Right hindlimb (tissue), 1 donor: ENCODE measurements around the gene CUL1.

Experiments used
- DNase-seq: peaks from one replicate; pipeline ENCODE4 v3.0.0-alpha.2; 2018

CUL1 gene

DNA sequence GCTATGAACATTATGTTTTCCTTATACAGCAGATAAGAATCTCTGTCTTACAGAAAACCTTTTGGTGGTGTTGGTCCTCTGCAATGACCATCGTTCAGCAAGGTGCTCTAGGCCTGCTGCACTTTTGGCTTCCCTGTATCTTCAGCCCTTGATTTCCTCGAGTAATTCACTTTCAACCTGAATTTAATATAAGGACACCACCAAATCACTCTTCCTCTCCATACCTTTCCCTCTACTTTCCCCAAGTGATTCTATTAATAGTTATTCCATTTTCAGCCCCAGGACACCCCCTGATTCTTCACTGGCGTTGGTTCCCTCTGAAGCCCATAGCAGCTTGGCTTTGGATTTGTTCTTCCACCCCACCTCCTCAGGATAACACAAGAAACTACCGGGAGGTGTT lies 113.2 kb downstream of the CUL1 start:
- DNase-seq = no peak

DNA sequence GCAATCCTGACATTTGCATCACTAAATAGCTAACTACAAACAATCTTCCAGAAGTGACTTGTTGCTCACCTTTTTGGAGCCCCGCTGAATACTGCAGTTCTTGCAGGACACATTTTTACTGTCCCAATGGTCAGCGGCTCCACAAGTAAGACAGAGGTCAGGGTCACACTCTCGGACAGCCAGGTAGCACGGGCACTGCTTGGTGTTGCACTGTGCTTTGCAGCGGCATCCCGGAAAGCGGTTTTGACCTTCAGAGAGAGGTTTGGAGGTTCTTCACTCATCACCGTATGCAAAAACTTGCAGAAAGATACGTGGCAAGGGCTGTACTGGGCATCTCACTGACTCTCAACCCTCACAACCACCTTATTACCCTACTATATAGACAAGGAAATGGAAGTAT lies 115.2 kb downstream of the CUL1 start:
- DNase-seq = no peak

DNA sequence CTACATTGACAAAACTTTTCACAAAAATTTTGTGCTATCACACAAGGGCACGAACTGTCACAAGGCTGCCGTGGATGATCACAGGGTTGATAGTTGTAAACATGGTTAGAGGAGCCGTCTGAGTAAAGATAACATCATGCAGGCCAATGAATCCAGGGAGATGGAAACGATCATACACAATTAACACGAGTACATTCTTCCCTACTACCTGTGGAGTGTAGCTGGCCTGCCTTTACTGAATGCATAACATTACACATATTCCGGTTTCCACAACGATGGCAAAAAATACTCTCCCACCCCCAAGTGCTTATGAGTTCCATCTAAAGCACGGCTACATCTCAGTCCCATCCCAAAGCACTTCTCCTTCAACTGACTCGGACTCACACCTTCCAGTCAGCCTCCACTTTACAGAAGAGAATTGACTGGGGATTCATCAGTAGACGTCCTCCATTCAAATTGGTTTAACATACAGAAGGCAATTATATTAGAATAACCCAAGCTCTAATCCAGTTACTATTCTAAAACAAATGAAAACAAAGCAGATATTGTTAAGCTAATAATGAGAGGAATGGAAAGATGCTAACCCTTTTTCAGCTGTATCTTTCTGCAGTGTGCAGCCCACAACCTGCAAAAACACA lies 116.3 kb downstream of the CUL1 start:
- no peak for DNase-seq

DNA sequence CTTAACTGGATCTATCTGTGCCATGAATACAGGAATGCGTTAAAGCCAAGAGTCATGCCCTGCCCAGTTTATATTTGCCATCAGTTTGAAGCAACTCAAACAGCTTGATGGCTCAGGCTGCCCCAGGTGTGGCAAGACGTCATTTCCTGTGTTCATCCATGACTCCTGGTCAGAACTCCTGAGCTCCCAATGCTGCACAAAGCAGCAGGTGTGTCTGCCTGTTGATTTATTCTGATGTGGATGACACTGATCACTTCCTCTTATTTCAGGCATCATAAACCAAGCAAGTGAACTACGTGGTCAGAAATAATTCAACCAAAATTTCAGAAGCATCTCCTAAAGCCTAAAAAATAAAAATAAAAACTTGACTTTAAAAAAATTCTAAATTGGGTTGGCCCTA lies 116.9 kb downstream of the CUL1 start:
- no peak for DNase-seq

DNA sequence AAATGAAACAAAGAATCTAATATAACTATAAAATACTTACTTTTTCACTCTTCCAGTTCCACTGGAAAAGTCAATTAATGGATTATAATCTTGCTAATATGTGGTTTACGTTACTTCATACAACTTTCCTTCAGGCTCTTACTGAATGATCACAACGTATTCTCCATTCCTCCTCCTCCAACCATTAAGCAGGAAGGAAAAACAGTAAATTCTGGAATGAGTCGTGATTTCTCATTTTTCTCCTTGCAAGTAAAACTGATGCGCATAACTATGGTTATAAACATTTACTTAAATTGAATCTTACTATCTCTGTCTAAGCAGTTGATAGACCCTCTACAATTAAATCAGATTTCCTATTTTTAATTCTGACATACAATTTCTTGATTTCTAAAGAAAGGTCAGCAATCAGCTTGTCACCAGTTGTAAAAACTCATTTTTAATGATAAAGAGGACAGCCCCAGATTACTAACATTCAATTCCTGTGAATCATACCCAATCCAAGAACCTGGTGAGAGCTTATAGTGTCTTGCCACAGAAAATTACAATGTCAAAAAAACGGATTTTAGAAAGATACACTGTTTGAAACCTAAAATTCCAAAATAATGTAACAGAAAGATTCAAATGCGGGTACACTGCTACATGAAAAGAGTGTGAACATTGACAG lies 121.1 kb downstream of the CUL1 start:
- DNase-seq = no peak

DNA sequence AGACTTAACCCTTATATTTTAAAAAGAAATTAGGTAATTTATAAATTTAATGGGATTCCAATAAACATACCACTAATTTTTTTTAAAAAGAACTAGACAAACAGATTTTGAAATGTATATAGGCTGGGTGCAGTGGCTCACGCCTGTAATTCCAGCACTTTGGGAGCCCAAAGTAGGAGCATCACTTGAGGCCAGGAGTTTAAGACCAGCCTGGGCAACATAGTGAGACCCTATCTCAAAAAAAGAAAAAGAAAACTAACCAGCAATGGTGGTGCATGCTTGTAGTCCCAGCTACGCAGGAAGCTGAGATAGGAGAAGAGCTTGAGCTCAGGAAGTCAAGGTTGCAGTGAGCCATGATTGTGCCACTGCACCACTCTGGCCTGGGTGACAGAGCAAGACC lies 122.7 kb downstream of the CUL1 start:
- no peak for DNase-seq

DNA sequence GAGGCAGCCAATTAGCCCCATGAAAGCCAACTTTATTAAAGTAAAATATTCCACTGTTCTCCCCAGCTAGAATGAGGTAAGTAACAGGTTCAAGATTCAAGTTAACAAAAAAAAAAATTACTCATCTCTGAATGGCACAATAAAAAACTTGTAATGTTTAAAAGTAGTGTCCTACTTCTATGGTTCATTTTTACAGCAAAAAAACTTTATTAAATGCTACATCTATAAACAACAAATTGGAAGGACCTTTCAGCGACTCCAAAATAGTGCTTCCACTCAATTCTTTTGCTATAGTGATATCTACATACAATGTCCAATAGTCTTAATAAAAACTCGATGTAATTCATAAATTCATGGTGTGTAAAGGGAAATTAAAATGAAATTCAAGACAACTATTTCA lies 126.2 kb downstream of the CUL1 start:
- DNase-seq = no peak

DNA sequence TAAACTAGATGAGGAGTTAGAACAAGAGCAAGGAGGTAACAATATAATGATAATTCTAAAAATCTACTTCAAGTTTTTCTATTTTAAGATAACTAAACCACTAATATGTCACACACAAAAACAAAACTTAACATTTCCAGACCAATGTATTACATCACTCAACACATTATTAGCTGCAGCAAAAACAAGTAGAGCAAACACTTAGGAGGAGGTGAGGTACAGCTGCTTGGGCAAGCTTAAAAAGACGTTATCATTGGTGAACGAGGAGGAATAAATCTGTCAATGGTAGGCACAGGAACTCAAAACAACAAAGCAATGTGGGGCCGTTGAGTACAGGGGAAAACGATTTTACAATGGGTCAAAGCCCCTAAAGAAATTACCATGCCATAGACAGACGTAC lies 126.6 kb downstream of the CUL1 start:
- DNase-seq = no peak

DNA sequence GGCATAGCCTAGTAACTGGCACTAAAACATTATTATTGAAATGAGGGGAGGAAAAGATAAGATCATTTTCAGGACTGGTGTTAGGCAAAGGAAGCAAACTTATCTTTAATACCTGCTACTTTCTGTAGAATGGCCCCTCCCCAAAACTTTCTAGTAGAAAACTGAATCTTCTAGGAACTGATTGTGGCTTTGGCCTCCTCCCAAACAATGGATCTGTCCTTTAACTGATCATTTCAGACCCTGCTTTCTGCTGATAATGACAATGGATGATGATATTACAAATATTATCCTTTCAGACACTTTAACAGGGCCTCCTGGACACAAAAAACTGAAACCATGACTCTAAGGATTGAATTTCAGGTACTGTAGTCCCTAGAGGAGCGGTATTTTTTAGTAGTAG lies 130.3 kb downstream of the CUL1 start:
- no peak for DNase-seq

DNA sequence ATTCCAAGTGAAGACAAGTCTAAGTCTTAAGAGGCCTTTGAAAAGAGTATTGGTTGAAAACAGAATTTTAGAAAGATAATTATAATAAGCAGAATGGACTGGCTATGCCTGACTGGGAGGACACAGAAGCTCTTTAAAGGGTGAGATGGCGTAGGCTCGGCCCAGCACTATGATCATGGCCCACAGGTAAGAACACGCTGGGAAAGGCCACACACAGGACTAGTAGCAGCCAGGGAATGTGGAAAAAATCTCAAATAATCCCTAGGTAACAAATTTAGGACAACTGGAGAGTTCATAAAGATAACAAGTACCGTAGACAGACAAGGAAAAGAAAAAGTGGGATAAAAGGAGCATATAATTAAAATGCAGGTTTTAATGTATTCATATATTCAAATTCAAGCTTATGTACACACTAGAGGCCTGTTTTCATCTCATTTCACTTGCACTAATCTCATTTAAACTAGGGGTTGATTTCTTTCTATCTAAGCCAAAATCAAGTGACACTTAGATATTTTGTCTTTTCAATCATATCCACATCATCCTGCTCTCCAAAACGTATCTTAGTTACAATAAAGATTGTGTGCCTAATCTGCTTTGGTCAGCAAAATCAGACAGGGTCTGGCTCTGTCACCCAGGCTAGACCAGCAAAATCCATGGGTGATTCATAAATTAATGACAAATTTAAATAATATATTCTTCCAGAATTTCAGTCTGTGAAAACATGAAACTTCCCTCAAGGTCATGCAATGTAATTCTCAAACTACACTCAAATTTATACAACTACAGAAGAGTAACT lies 132.4 kb downstream of the CUL1 start:
- DNase-seq = no peak

DNA sequence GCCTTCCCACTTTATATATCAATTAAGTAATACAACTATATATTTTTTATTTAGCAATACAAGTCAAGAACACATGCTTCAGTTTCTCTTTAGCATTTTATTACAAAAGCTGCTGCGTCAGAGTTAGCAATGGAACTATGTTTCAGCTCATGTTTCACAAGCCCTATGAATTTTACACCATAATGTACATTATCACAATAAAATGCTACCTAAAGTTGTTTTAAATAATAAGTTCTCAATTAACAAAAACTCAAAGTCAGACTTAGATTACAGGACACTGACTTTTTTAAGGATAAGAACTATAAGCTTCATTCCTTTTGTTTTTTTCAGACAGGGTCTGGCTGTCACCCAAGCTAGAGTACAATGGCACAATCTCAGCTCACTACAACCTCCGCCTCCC lies 133.1 kb downstream of the CUL1 start:
- no peak for DNase-seq

DNA sequence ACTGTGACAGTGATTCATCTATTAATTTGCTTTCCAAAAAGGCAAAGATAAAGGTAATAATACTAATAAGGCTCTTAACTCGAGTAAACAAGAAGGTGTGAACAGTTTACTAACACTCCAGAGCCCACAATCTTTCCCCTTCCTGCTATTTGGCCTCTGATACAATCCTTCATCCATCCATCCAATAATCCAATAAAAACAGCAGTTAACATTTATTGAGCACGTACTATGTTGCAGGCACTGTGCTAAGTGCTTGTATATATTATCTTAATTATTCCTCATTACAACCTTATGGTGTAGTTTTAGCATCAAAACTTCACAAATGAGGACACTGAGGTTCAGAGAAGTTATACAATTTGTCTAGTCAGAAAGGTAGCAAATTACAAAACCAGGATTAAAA lies 135.9 kb downstream of the CUL1 start:
- no peak for DNase-seq

DNA sequence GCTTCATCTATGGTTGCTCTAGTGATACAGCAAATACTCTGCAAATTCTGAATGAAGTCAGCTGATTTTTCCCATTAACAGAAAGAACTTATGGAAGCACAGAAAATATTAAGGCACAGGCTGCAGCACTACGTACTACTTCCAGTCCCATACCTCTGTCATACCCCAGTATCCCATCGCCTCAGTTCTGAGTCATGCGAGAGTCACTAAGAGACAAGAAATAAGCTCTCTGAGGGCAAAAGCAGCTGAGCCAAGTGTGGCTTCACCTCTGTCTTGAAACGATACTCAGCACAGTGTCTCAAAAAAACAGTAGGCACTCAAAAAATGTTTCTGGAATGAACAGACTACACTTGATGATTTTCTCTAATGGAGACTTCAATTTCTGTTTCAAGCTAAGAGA lies 137.2 kb downstream of the CUL1 start:
- DNase-seq = no peak

DNA sequence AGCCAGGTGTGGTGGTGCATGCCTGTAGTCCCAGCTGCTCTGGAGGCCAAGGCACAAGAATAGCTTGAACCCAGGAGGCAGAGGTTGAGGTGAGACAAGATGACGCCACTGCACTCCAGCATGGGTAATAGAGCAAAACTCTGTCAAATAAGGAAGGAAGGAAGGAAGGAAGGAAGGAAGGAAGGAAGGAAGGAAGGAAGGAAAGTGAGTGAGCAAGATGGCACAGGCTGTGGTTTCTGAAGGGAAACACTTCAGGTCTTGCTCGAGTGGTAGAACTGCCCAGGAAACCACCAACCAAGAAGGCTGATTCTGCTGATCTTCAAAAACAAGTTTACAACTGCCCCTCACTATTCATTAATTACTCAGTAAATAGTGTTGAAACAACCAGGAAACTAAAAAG lies 140.2 kb downstream of the CUL1 start:
- DNase-seq = no peak

DNA sequence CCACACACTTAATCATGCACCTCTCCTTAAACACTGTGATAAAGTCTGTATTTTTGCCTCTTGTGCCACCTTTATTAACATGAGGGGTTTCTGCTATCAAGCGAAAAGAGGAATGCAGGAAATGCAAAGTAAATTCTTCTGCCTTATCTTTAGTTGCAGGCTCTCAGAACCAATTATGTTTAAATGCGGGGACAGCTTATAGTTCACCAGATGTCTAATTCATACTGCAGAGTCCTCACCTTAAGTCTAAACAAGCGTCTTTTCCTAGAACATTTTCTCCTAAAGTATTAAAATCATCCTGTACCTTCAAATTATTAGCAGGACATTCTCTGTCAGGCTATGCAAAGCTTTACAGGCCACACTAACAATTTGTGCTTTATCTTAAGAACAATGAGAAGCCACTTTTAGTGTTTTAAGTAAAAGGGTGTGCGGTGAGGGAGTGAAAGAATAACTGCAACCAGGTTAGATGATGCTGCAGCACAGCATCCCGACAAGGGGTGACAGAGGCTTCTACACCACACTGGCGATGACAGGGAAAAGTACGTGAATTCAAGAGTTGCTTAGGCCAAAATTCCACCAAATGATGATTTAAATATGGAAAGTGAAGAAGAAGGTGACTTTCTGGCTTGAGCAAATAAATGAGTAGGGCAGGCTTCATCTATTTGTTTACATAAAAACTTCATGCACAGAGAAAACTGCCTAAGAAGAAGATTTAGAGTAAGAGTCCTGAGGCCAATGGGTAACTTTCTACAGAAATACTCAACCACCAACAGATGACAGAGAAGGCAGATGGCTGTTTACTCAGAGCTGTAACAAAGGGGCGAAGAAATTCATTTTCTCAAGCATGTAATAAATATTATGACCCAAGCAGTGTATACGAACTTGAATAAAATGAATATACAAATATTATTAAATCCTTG lies 149.4 kb downstream of the CUL1 start:
- DNase-seq = no peak

DNA sequence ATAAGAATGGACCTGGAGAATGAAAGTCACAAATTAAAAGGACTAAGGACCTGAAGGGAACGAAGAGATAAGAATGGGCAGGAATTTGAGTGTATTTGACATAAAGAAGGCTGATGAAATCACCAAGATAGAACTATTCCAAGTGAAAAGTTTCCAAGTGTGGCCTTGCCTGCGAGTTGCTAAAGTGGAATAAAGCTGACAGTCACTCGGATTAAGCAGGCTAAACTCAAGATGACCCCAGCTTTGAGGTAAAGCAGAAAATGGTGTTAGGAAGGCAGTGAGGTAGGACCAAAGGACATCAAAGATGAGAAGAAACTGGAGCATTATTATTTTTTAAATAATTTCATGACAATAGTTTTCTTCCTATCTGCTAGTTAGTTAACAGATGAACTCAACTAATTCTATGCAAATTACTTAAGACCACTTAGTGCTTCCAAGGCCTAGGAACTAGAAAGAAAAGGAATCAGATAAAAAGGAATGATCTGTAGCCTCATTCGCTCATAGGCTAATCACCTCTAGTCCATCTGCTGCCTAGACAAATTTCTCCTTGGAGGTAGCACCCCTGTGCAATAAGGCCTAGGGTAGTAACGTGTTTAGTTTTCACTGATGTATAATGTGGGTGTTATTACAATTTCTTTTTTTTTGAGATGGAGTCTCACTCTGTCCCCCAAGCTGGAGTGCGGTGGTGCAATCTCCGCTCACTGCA lies 150.8 kb downstream of the CUL1 start:
- DNase-seq = no peak

DNA sequence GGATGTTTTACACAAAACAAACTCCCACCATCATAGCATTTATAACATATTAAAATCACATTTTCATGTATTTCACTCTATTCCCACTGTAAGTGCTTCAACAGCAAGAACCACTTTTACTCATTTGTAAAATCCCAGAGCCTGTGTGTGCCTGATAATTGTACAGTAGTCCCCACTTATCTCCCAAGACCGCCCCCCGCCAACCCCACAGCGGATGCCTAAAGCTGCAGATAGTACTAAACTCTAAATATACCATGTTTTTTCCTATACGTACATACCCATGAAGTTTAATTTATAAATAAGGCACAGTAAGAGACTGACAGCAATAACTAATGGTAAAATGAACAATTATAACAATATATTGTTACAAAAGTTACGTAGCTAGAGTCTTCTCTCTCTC lies 151.9 kb downstream of the CUL1 start:
- DNase-seq = no peak
